ENCODE results near the gene GATAD2B.

GRCh38 chr1:153956997-153957715 is 34.4 kb upstream of the GATAD2B start:
- TF ChIP-seq CTCF (IDR thresholded peaks at IDR 0.05 in 8 of 11, conservative IDR thresholded peaks at IDR 0.05 in 3 of 11) (no peak), POLR2A (IDR thresholded peaks at IDR 0.05) (no peak)
